BJ (cell line): ENCODE data around the gene PRRT1. TPM values are rescaled to one million over a fixed set of nuclear protein-coding genes. Genes with fewer than 3 reads are reported as not detected.

Source experiments
- CTCF ChIA-PET: fragments of 350-600 bp; formaldehyde crosslinking; extraction: SDS; loops from one replicate; lab custom pipeline; 2021; ENCODE audit warnings: antibody characterized with exemption, inconsistent platforms; lab: Yijun Ruan, JAX
- POLR2A ChIA-PET: fragments of 300-600 bp; sonication (Branson Sonifier 250); formaldehyde crosslinking; extraction: SDS; loops from one replicate; lab custom pipeline; 2021; ENCODE audit warnings: antibody characterized with exemption; lab: Charles Lee
- DNase-seq: peaks from one replicate; pipeline ENCODE4 v3.0.0-alpha.2; 2011; ENCODE audit warnings: low read depth
- H3K27me3 ChIP-seq: 2 replicates; pipeline ENCODE4 v1.6.0; 2011; ENCODE audit warnings: low read length; ENCODE audit not compliant: control insufficient read depth, insufficient read depth
- H3K36me3 ChIP-seq: 2 replicates; pipeline ENCODE4 v1.5.1; 2011; ENCODE audit warnings: low read length; ENCODE audit not compliant: control insufficient read depth, insufficient read depth
- H3K4me3 ChIP-seq: 2 replicates; pipeline ENCODE4 v1.5.1; 2011; ENCODE audit warnings: low read depth, mild to moderate bottlenecking, control low read depth, low read length
- polyA plus RNA-seq: library from polyadenylated mRNA; depleted of rRNA; stranded (reverse); fragments of >200 nt; gene quantifications from 2 replicates; pipeline ENCODE4 v1.2.3, GENCODE V29; 2011
- TF ChIP-seq, protein P1 (sequence below): IDR thresholded peaks from 2 replicates; pipeline ENCODE4 v1.5.1; 2011; ENCODE audit warnings: low read depth, mild to moderate bottlenecking, control low read depth, inconsistent platforms, low read length, moderate library complexity; ENCODE audit not compliant: insufficient read depth

The PRRT1 gene
- polyA plus RNA-seq, 1 experiment: 0.78 TPM

- H3K27me3 ChIP-seq: no peaks in the 10 kb centered on the region
- ChIA-PET POLR2A (interaction anchor here (0.6 kb wide), 1 partner anchor 11 kb away, joined by 3 read pairs; no protein-coding TSS in a partner anchor), CTCF (interaction anchor here (0.7 to 1.2 kb wide), 8 partner anchors 24 to 180 kb away, joined by 3 to 12 read pairs (median 3); partner anchors contain the start of genes ATF6B and FKBPL)
- no peak for DNase-seq
- H3K4me3 ChIP-seq: peak overlapping the region; percentile 71
- H3K36me3 ChIP-seq: peaks cover 7% of the 10 kb centered on the region
- TF ChIP-seq, protein P1, sequence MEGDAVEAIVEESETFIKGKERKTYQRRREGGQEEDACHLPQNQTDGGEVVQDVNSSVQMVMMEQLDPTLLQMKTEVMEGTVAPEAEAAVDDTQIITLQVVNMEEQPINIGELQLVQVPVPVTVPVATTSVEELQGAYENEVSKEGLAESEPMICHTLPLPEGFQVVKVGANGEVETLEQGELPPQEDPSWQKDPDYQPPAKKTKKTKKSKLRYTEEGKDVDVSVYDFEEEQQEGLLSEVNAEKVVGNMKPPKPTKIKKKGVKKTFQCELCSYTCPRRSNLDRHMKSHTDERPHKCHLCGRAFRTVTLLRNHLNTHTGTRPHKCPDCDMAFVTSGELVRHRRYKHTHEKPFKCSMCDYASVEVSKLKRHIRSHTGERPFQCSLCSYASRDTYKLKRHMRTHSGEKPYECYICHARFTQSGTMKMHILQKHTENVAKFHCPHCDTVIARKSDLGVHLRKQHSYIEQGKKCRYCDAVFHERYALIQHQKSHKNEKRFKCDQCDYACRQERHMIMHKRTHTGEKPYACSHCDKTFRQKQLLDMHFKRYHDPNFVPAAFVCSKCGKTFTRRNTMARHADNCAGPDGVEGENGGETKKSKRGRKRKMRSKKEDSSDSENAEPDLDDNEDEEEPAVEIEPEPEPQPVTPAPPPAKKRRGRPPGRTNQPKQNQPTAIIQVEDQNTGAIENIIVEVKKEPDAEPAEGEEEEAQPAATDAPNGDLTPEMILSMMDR: peak; percentile 67
Observed at GRCh38 chr6:32154514-32155161, 2.9 kb upstream of the PRRT1 start.

GRCh38 chr6:32153564-32154513 lies 2.1 kb upstream of the PRRT1 start, which contains the start of gene PPT2:
Gene PPT2, plus strand, starts transcription at chr6:32154141. Its CDS starts 454 bp downstream, at chr6:32154595.
- Histone ChIP-seq H3K4me3 (peak within 1 kb of the TSS; percentile 71), H3K27me3 (no peaks in the 10 kb centered on the region), H3K36me3 (peaks cover 10% of the 10 kb centered on the region)
- TF ChIP-seq, protein P1: peak; percentile 43
- peak; percentile 60 for DNase-seq
- ChIA-PET POLR2A (interaction anchor here (0.6 kb wide), 2 partner anchors 12 to 1638 kb away, joined by 3 to 7 read pairs; no protein-coding TSS in a partner anchor), CTCF (interaction anchor here (0.7 to 3.4 kb wide), 6 partner anchors 27 to 179 kb away, joined by 3 to 16 read pairs (median 3); partner anchors contain the start of gene ATF6B)

DNA sequence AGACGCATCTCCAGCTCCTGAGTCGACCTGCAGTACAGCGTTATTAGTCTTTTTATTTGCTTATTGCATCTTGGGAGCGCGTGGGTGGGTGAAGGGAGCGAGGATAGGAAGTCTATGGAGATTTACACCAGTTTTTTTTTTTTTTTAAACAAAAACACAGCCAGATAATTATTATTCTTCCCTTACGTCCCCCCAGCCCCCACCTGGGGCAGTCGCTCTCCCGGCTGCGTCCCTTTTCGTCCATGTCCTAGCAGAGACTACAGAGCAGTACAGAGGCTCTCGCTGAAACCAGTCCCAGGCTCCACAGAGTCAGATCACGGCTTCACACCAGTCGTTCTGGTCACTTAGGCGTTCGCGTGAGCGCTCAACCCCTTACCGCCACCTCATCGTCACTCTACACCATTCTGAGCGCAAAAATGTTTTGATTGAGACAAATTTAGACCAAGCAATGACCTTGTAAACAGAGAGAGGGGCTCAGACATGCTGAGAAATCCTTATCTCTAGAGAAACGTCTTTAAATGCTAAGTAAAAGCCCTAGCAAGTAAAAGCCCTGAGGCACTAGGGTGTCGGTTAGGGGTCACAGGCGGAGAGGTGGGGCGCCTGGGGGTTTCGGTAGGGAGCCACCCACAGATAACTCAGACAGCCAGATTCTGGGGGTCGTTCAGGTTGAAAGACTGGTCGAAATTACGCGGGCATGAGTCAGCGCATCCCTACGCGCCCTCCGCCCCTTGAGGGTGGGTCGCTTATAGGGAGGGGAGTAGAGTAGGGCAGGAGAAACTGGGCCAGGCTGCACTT lies 1.2 kb upstream of the PRRT1 start:
- peaks cover 10% of the 10 kb centered on the region for H3K36me3 ChIP-seq
- ChIA-PET CTCF (interaction anchor here (2.1 to 3.4 kb wide), 2 partner anchors 23 to 35 kb away, joined by 11 to 16 read pairs; partner anchors contain the start of gene FKBPL), POLR2A (interaction anchor here (0.6 kb wide), 1 partner anchor 1637 kb away, joined by 7 read pairs; no protein-coding TSS in a partner anchor)
- DNase-seq: no peak
- peak overlapping the region; percentile 71 for H3K4me3 ChIP-seq
- H3K27me3 ChIP-seq: no peaks in the 10 kb centered on the region
- TF ChIP-seq, protein P1: no peak

DNA sequence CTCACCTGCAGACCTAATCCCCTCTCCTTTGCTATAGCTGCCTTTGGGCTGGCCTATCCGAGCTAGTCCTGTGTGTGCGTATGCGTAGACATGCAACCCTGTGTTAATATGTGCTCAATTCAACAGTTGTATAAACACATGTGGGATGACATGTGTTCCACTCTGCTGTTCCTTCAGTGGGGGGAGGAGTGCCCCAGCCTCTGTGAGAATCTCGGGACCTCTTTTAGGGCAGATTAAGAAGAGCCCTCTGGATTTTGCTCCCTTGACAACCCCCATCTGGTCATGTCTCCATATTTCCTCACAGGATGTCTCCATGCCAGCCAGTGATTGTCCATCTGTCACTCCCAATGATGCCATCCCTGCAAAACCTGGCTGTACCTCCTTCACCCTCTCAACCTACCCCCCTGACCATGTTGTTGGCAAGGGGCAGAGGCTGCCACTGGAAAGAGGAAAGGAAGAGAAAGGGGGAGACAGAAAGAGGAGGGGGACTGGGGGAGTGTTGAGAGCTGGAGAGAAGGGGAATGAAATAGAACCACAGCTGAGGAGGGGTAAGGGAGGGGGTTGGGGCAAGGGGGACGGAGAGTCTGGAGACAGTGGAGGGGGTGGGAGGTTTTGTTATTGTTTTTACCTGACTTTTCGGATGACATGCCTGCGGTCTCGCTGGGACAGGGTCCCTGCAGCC lies 417 bp downstream of the PRRT1 start:
- no peak for DNase-seq
- H3K36me3 ChIP-seq: peaks cover 6% of the 10 kb centered on the region
- CTCF ChIA-PET: interaction anchor here (2.1 to 3.4 kb wide), 2 partner anchors 22 to 33 kb away, joined by 11 to 16 read pairs; partner anchors contain the start of gene FKBPL
- POLR2A ChIA-PET: no interaction called here
- peak overlapping the region; percentile 56 for H3K4me3 ChIP-seq
- TF ChIP-seq, protein P1: no peak
- H3K27me3 ChIP-seq: no peaks in the 10 kb centered on the region
